PC-3 (cell line): ENCODE results near the gene SUMO3.

Experiments
- EZH2 ChIP-seq: fragments of 300-600 bp; sonication (generic); IDR thresholded peaks from one replicate; pipeline ENCODE4 v1.6.1; 2017; ENCODE audit warnings: antibody characterized with exemption, mild to moderate bottlenecking, low read length; ENCODE audit not compliant: unreplicated experiment
- TF ChIP-seq, protein P1 (sequence below): fragments of 300-600 bp; sonication (generic); conservative IDR thresholded peaks from 2 replicates; pipeline ENCODE4 v1.5.1; 2017; ENCODE audit warnings: antibody characterized with exemption, low read depth, mild to moderate bottlenecking, low read length

DNA sequence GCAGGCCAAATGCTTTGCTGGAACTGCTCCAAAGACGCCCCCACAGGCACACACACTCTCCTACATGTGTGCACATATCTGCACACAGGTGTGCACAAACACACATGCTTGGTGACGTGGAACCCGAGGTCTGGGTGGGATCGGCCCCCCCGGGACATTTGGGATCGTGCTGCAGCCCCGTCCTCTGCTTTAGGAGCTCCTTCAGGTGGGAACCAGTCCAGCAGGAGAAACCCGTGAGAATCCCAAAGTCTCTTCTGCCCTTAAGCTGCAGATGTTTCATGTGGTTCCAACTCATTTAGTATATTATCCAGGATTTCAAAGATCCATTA, 54.8 kb downstream of the SUMO3 start:
- no peak for TF ChIP-seq EZH2
- TF ChIP-seq, protein P1, sequence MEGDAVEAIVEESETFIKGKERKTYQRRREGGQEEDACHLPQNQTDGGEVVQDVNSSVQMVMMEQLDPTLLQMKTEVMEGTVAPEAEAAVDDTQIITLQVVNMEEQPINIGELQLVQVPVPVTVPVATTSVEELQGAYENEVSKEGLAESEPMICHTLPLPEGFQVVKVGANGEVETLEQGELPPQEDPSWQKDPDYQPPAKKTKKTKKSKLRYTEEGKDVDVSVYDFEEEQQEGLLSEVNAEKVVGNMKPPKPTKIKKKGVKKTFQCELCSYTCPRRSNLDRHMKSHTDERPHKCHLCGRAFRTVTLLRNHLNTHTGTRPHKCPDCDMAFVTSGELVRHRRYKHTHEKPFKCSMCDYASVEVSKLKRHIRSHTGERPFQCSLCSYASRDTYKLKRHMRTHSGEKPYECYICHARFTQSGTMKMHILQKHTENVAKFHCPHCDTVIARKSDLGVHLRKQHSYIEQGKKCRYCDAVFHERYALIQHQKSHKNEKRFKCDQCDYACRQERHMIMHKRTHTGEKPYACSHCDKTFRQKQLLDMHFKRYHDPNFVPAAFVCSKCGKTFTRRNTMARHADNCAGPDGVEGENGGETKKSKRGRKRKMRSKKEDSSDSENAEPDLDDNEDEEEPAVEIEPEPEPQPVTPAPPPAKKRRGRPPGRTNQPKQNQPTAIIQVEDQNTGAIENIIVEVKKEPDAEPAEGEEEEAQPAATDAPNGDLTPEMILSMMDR: no peak
